ENCODE data around the gene LRP1B.

Gene LRP1B

DNA sequence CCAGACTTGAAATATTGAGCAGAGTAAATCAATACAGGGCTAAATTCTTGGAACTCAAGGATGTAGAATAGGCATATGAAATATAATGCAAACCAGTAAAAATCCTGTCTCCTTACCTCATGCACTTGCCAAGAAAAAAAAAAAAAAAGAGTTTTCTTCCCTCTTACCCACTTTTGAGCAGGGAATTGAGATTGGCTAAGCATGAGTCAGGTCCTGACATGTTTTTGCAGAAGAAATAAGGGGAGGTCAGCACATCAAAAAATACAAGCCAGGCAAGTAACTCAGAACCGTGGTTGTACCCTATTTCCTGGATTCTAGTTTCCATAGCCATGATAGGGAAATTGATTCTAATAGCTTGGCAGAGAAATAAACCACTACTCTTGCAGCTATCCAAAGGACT is 1526.7 kb downstream of the LRP1B start:
- no peaks in the 10 kb centered on the region for H3F3A ChIP-seq (ENCODE audit: insufficient read depth, low read length)
- no peak overlapping the region for H3K4me2 ChIP-seq (ENCODE audit: low read depth, low read length)
- no peak for TF ChIP-seq EZH2phosphoT487 (IDR thresholded peaks at IDR 0.05; ENCODE audit: low read length)
- TF ChIP-seq EZH2 (optimal IDR thresholded peaks at IDR 0.05; ENCODE audit: low read depth, low read length), result no peak
- TF ChIP-seq, protein P1, sequence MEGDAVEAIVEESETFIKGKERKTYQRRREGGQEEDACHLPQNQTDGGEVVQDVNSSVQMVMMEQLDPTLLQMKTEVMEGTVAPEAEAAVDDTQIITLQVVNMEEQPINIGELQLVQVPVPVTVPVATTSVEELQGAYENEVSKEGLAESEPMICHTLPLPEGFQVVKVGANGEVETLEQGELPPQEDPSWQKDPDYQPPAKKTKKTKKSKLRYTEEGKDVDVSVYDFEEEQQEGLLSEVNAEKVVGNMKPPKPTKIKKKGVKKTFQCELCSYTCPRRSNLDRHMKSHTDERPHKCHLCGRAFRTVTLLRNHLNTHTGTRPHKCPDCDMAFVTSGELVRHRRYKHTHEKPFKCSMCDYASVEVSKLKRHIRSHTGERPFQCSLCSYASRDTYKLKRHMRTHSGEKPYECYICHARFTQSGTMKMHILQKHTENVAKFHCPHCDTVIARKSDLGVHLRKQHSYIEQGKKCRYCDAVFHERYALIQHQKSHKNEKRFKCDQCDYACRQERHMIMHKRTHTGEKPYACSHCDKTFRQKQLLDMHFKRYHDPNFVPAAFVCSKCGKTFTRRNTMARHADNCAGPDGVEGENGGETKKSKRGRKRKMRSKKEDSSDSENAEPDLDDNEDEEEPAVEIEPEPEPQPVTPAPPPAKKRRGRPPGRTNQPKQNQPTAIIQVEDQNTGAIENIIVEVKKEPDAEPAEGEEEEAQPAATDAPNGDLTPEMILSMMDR (IDR thresholded peaks at IDR 0.05; ENCODE audit: low read length), result no peak
- no peaks in the 10 kb centered on the region for H3K27me3 ChIP-seq (replicated peaks; ENCODE audit: insufficient read depth, low read length)
- no peaks in the 10 kb centered on the region for H3K9me3 ChIP-seq (replicated peaks; ENCODE audit: insufficient read depth, low read length)
- H3K9me2 ChIP-seq (replicated peaks; ENCODE audit: insufficient read depth, low read length), result no peaks in the 10 kb centered on the region
- no peak for DNase-seq
- H3K27ac ChIP-seq (ENCODE audit: low read length), result no peak overlapping the region
- no peak overlapping the region for H2AFZ ChIP-seq (ENCODE audit: low read length)
- H3K79me2 ChIP-seq (ENCODE audit: low read length), result no peaks in the 10 kb centered on the region
- H3K9ac ChIP-seq (ENCODE audit: low read length), result no peak overlapping the region
- H3K4me1 ChIP-seq (ENCODE audit: low read length), result no peaks in the 10 kb centered on the region
- no peak overlapping the region for H3K4me3 ChIP-seq (ENCODE audit: low read length)
- no peaks in the 10 kb centered on the region for H4K20me1 ChIP-seq (ENCODE audit: insufficient read depth, low read length)
- no peaks in the 10 kb centered on the region for H3K36me3 ChIP-seq (replicated peaks; ENCODE audit: insufficient read depth, low read length)

DNA sequence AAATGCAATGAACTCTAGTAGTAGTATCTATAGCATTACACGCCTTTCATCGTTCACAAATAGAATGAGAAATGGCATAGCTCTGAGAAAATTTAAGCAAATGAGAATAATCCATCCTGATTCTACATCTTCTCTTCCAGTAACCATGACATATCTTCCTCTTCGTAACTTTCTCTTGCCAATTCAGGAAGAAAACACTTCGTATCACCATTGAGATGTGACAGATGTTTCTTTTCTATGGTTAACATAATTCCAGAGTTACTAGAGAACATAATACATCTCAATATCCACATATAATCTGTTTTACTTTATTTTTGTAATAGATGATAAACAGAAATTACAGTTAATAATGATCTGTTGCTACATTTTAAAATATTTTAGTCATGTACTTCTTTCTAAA is 1527.4 kb downstream of the LRP1B start:
- no peaks in the 10 kb centered on the region for H4K20me1 ChIP-seq (ENCODE audit: insufficient read depth, low read length)
- H3K27ac ChIP-seq (ENCODE audit: low read length), result no peak overlapping the region
- H3K9me3 ChIP-seq (replicated peaks; ENCODE audit: insufficient read depth, low read length), result no peaks in the 10 kb centered on the region
- H3K4me3 ChIP-seq (ENCODE audit: low read length), result no peak overlapping the region
- no peak overlapping the region for H3K4me2 ChIP-seq (ENCODE audit: low read depth, low read length)
- no peaks in the 10 kb centered on the region for H3K79me2 ChIP-seq (ENCODE audit: low read length)
- no peaks in the 10 kb centered on the region for H3K36me3 ChIP-seq (replicated peaks; ENCODE audit: insufficient read depth, low read length)
- no peaks in the 10 kb centered on the region for H3K9me2 ChIP-seq (replicated peaks; ENCODE audit: insufficient read depth, low read length)
- no peak overlapping the region for H2AFZ ChIP-seq (ENCODE audit: low read length)
- no peak overlapping the region for H3K9ac ChIP-seq (ENCODE audit: low read length)
- H3F3A ChIP-seq (ENCODE audit: insufficient read depth, low read length), result no peaks in the 10 kb centered on the region
- DNase-seq, result no peak
- H3K27me3 ChIP-seq (replicated peaks; ENCODE audit: insufficient read depth, low read length), result no peaks in the 10 kb centered on the region
- no peaks in the 10 kb centered on the region for H3K4me1 ChIP-seq (ENCODE audit: low read length)
- TF ChIP-seq, protein P1 (IDR thresholded peaks at IDR 0.05; ENCODE audit: low read length), result no peak
- no peak for TF ChIP-seq EZH2 (optimal IDR thresholded peaks at IDR 0.05; ENCODE audit: low read depth, low read length)
- TF ChIP-seq EZH2phosphoT487 (IDR thresholded peaks at IDR 0.05; ENCODE audit: low read length), result no peak

DNA sequence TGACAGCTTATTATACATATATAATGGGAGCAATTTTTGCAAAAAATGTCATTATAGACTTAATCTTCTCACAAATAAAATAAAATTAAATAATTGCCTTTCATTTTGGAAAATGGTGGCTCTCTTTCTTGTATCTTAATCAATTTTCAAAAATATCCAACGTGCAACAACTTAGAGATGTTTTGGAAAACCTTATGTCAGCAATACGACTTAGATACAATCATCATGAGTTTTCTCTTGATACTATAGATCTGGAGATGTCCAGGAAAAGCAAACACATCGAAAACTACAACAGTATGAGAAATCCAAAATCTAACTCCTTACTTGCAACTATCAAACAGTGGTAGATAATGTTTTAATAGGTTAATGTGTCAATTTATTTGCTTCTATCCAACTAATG is 1529.0 kb downstream of the LRP1B start:
- Histone ChIP-seq H3K79me2 (ENCODE audit: low read length) (no peaks in the 10 kb centered on the region), H3K9ac (ENCODE audit: low read length) (no peak overlapping the region), H3K4me3 (ENCODE audit: low read length) (no peak overlapping the region), H4K20me1 (ENCODE audit: insufficient read depth, low read length) (no peaks in the 10 kb centered on the region), H3K4me2 (ENCODE audit: low read depth, low read length) (no peak overlapping the region), H3K9me2 (replicated peaks; ENCODE audit: insufficient read depth, low read length) (no peaks in the 10 kb centered on the region), H3K9me3 (replicated peaks; ENCODE audit: insufficient read depth, low read length) (no peaks in the 10 kb centered on the region), H3K4me1 (ENCODE audit: low read length) (no peaks in the 10 kb centered on the region), H3K36me3 (replicated peaks; ENCODE audit: insufficient read depth, low read length) (no peaks in the 10 kb centered on the region), H3F3A (ENCODE audit: insufficient read depth, low read length) (no peaks in the 10 kb centered on the region), H3K27ac (ENCODE audit: low read length) (no peak overlapping the region), H3K27me3 (replicated peaks; ENCODE audit: insufficient read depth, low read length) (no peaks in the 10 kb centered on the region), H2AFZ (ENCODE audit: low read length) (no peak overlapping the region)
- DNase-seq, result no peak
- no peak for TF ChIP-seq EZH2phosphoT487 (IDR thresholded peaks at IDR 0.05; ENCODE audit: low read length)
- no peak for TF ChIP-seq EZH2 (optimal IDR thresholded peaks at IDR 0.05; ENCODE audit: low read depth, low read length)
- TF ChIP-seq, protein P1 (IDR thresholded peaks at IDR 0.05; ENCODE audit: low read length), result no peak
